WTC11 (cell line): ENCODE measurements around the gene CCSER2. TPM values are rescaled to one million over a fixed set of nuclear protein-coding genes. Genes with fewer than 3 reads are reported as not detected.

Source experiments
- ATAC-seq: fragments of 200-7000 bp; cut with Tn5 transposase; 2 replicates; pipeline ENCODE4 v1.10.0; 2021; ENCODE audit warnings: mild to moderate bottlenecking, moderate library complexity
- CTCF ChIA-PET: fragments of 300-600 bp; sonication (Branson Sonifier 250); formaldehyde crosslinking; loops from one replicate; lab custom pipeline; 2021; ENCODE audit warnings: antibody characterized with exemption; lab: Charles Lee
- POLR2A ChIA-PET: fragments of 350-600 bp; sonication (Branson Sonifier 250); formaldehyde crosslinking; loops from one replicate; lab custom pipeline; 2021; ENCODE audit warnings: antibody characterized with exemption; lab: Charles Lee
- DNase-seq: peaks from one replicate; pipeline ENCODE4 v3.0.0; 2021; ENCODE audit warnings: low spot score
- H3K27ac Mint-ChIP-seq: 2 replicates; pipeline ENCODE4 v1.8.0; 2021; ENCODE audit warnings: mixed read lengths
- H3K27me3 Mint-ChIP-seq: 2 replicates; pipeline ENCODE4 v1.8.0; 2021; ENCODE audit warnings: low read depth, mild to moderate bottlenecking, moderate library complexity, mixed read lengths
- H3K36me3 Mint-ChIP-seq: 2 replicates; pipeline ENCODE4 v1.8.0; 2021; ENCODE audit warnings: mixed read lengths
- H3K4me1 Mint-ChIP-seq: 2 replicates; pipeline ENCODE4 v1.8.0; 2022; ENCODE audit warnings: mixed read lengths
- H3K4me3 Mint-ChIP-seq: 2 replicates; pipeline ENCODE4 v1.8.0; 2021; ENCODE audit warnings: mild to moderate bottlenecking, moderate library complexity, mixed read lengths
- H3K9me3 Mint-ChIP-seq: 2 replicates; pipeline ENCODE4 v1.8.0; 2021; ENCODE audit warnings: mixed read lengths
- ATF3 ChIP-seq: sonication (generic); formaldehyde crosslinking; conservative IDR thresholded peaks from 2 replicates; pipeline ENCODE4 v1.8.1; 2022; ENCODE audit warnings: mild to moderate bottlenecking, missing genetic modification reagents
- CREM ChIP-seq: sonication (generic); formaldehyde crosslinking; IDR thresholded peaks from 2 replicates; pipeline ENCODE4 v1.8.1; 2022; ENCODE audit warnings: mild to moderate bottlenecking, missing genetic modification reagents, moderate library complexity
- FOXK1 ChIP-seq: sonication (generic); formaldehyde crosslinking; IDR thresholded peaks from 2 replicates; pipeline ENCODE4 v1.8.0; 2022; ENCODE audit warnings: mild to moderate bottlenecking, moderate library complexity, missing genetic modification reagents
- FOXP1 ChIP-seq: sonication (generic); formaldehyde crosslinking; IDR thresholded peaks from 2 replicates; pipeline ENCODE4 v1.8.0; 2022; ENCODE audit warnings: missing genetic modification reagents, mild to moderate bottlenecking, moderate library complexity, borderline replicate concordance
- FOXP4 ChIP-seq: sonication (generic); formaldehyde crosslinking; IDR thresholded peaks from 2 replicates; pipeline ENCODE4 v1.8.0; 2022; ENCODE audit warnings: mild to moderate bottlenecking, missing genetic modification reagents
- GRHL2 ChIP-seq: fragments of 250-450 bp; sonication (Bioruptor Pico); IDR thresholded peaks from 2 replicates; pipeline ENCODE4 v1.8.0; 2022; ENCODE audit warnings: mild to moderate bottlenecking, moderate library complexity; ENCODE audit not compliant: insufficient replicate concordance, severe bottlenecking
- HMGA2 ChIP-seq: fragments of 250-450 bp; sonication (Bioruptor Pico); IDR thresholded peaks from 2 replicates; pipeline ENCODE4 v1.4.0; 2021; ENCODE audit warnings: mild to moderate bottlenecking, moderate library complexity
- MAX ChIP-seq: sonication (generic); formaldehyde crosslinking; IDR thresholded peaks from 2 replicates; pipeline ENCODE4 v1.8.0; 2022; ENCODE audit warnings: mild to moderate bottlenecking, missing genetic modification reagents
- NFE2L1 ChIP-seq: sonication (generic); formaldehyde crosslinking; IDR thresholded peaks from 2 replicates; pipeline ENCODE4 v1.8.1; 2023; ENCODE audit warnings: missing genetic modification reagents
- PRRX2 ChIP-seq: fragments of 250-450 bp; sonication (Bioruptor Pico); IDR thresholded peaks from 2 replicates; pipeline ENCODE4 v1.8.0; 2021; ENCODE audit warnings: mild to moderate bottlenecking
- TCF7 ChIP-seq: sonication (generic); formaldehyde crosslinking; IDR thresholded peaks from 2 replicates; pipeline ENCODE4 v1.8.0; 2022; ENCODE audit warnings: mild to moderate bottlenecking, low read depth, missing genetic modification reagents, moderate library complexity
- TEAD1 ChIP-seq: sonication (generic); formaldehyde crosslinking; IDR thresholded peaks from 2 replicates; pipeline ENCODE4 v1.8.0; 2022; ENCODE audit warnings: mild to moderate bottlenecking, missing genetic modification reagents
- USF2 ChIP-seq: sonication (generic); formaldehyde crosslinking; IDR thresholded peaks from 2 replicates; pipeline ENCODE4 v1.8.1; 2023; ENCODE audit warnings: mild to moderate bottlenecking, missing genetic modification reagents, moderate library complexity
- ZNF121 ChIP-seq: sonication (generic); formaldehyde crosslinking; IDR thresholded peaks from 2 replicates; pipeline ENCODE4 v1.8.0; 2023; ENCODE audit warnings: missing genetic modification reagents
- ZNF219 ChIP-seq: sonication (generic); formaldehyde crosslinking; IDR thresholded peaks from 2 replicates; pipeline ENCODE4 v1.8.0; 2023; ENCODE audit warnings: missing genetic modification reagents, mild to moderate bottlenecking, borderline replicate concordance
- ZNF416 ChIP-seq: fragments of 250-450 bp; sonication (Bioruptor Pico); IDR thresholded peaks from 2 replicates; pipeline ENCODE4 v1.9.0; 2021; ENCODE audit warnings: mild to moderate bottlenecking, inconsistent platforms
- total RNA-seq: library from RNA; stranded (reverse); gene quantifications from 3 replicates; pipeline ENCODE4 v1.2.3, GENCODE V29; 2021
- TF ChIP-seq, protein P1 (sequence below): fragments of 250-450 bp; sonication (Bioruptor Pico); IDR thresholded peaks from 2 replicates; pipeline ENCODE4 v2.1.2; 2022; ENCODE audit warnings: mild to moderate bottlenecking, moderate library complexity
- TF ChIP-seq, protein P2 (sequence below): sonication (generic); formaldehyde crosslinking; IDR thresholded peaks from 2 replicates; pipeline ENCODE4 v1.8.0; 2022; ENCODE audit warnings: mild to moderate bottlenecking, missing genetic modification reagents
- TF ChIP-seq, protein P3 (sequence below): fragments of 200-600 bp; IDR thresholded peaks from 2 replicates; pipeline ENCODE4 v1.8.0; 2022; ENCODE audit warnings: antibody characterized with exemption
- TF ChIP-seq, protein P4 (sequence below): sonication (generic); formaldehyde crosslinking; IDR thresholded peaks from 2 replicates; pipeline ENCODE4 v1.8.1; 2023; ENCODE audit warnings: mild to moderate bottlenecking, missing genetic modification reagents, borderline replicate concordance

Gene CCSER2
- total RNA-seq, 1 experiment from 2014 or later: 30.6 TPM

GRCh38 chr10:84337199-84337598 is 8.8 kb downstream of the CCSER2 start:
- no peak overlapping the region for H3K4me3 Mint-ChIP-seq
- DNase-seq (no peak), ATAC-seq (no peak)
- H3K27me3 Mint-ChIP-seq: no peaks in the 10 kb centered on the region
- no peaks in the 10 kb centered on the region for H3K36me3 Mint-ChIP-seq
- ChIA-PET POLR2A (interaction anchor here (1.0 kb wide), 1 partner anchor 9 kb away, joined by 3 read pairs; the partner anchor contains the start of gene CCSER2), CTCF (interaction anchor here (0.7 to 2.7 kb wide), 6 partner anchors 15 to 200 kb away, joined by 3 to 14 read pairs (median 4); no protein-coding TSS in a partner anchor)
- no peak overlapping the region for H3K27ac Mint-ChIP-seq
- H3K4me1 Mint-ChIP-seq: peaks cover 36% of the 10 kb centered on the region
- TF ChIP-seq HMGA2 (CRISPR knock-in tag) (no peak), ZNF219 (CRISPR knock-in tag) (no peak), ATF3 (CRISPR knock-in tag) (no peak), TEAD1 (CRISPR knock-in tag) (no peak), USF2 (CRISPR knock-in tag) (no peak), TCF7 (CRISPR knock-in tag) (no peak), FOXP1 (CRISPR knock-in tag) (no peak)
- TF ChIP-seq, protein P1, sequence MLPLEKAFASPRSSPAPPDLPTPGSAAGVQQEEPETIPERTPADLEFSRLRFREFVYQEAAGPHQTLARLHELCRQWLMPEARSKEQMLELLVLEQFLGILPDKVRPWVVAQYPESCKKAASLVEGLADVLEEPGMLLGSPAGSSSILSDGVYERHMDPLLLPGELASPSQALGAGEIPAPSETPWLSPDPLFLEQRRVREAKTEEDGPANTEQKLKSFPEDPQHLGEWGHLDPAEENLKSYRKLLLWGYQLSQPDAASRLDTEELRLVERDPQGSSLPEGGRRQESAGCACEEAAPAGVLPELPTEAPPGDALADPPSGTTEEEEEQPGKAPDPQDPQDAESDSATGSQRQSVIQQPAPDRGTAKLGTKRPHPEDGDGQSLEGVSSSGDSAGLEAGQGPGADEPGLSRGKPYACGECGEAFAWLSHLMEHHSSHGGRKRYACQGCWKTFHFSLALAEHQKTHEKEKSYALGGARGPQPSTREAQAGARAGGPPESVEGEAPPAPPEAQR: no peak
- H3K9me3 Mint-ChIP-seq: no peaks in the 10 kb centered on the region

DNA sequence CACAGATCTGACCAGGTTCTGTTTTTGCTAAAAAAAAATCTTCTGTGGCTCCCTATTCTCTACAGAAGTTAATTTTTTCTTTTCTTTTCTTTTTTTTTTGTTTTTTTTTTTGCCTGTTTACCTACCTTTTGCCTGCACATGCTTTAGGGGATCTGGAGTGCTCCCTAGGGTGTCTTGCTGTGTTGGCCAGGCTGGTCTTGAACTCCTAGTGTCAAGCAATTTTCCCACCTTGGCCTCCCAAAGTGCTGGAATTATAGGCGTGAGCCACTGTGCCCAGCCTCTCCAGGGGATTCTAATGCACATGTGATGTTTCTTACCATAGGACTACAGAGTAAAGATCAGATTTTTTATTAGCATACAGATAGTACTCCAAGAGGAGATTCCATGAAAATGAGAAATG is 10.6 kb downstream of the CCSER2 start:
- Mint-ChIP-seq H3K27ac (no peak overlapping the region), H3K9me3 (no peaks in the 10 kb centered on the region), H3K4me3 (no peak overlapping the region), H3K4me1 (peaks cover 38% of the 10 kb centered on the region), H3K36me3 (no peaks in the 10 kb centered on the region), H3K27me3 (no peaks in the 10 kb centered on the region)
- ChIA-PET POLR2A (no interaction called here), CTCF (no interaction called here)
- DNase-seq: no peak
- ATAC-seq: no peak
- TF ChIP-seq ZNF121 (CRISPR knock-in tag): peak; percentile 58; the same call in 1 of the 2 replicates
- no peak for TF ChIP-seq FOXK1 (CRISPR knock-in tag)
- no peak for TF ChIP-seq NFE2L1

GRCh38 chr10:84340187-84340586 is 11.8 kb downstream of the CCSER2 start:
- ChIA-PET CTCF (no interaction called here), POLR2A (no interaction called here)
- no peak overlapping the region for H3K4me3 Mint-ChIP-seq
- H3K27ac Mint-ChIP-seq: no peak overlapping the region
- no peaks in the 10 kb centered on the region for H3K9me3 Mint-ChIP-seq
- H3K36me3 Mint-ChIP-seq: no peaks in the 10 kb centered on the region
- H3K4me1 Mint-ChIP-seq: peaks cover 29% of the 10 kb centered on the region
- H3K27me3 Mint-ChIP-seq: no peaks in the 10 kb centered on the region
- no peak for TF ChIP-seq MAX
- TF ChIP-seq PRRX2 (CRISPR knock-in tag): no peak
- TF ChIP-seq, protein P2, sequence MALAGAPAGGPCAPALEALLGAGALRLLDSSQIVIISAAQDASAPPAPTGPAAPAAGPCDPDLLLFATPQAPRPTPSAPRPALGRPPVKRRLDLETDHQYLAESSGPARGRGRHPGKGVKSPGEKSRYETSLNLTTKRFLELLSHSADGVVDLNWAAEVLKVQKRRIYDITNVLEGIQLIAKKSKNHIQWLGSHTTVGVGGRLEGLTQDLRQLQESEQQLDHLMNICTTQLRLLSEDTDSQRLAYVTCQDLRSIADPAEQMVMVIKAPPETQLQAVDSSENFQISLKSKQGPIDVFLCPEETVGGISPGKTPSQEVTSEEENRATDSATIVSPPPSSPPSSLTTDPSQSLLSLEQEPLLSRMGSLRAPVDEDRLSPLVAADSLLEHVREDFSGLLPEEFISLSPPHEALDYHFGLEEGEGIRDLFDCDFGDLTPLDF (CRISPR knock-in tag): no peak
- TF ChIP-seq, protein P3, sequence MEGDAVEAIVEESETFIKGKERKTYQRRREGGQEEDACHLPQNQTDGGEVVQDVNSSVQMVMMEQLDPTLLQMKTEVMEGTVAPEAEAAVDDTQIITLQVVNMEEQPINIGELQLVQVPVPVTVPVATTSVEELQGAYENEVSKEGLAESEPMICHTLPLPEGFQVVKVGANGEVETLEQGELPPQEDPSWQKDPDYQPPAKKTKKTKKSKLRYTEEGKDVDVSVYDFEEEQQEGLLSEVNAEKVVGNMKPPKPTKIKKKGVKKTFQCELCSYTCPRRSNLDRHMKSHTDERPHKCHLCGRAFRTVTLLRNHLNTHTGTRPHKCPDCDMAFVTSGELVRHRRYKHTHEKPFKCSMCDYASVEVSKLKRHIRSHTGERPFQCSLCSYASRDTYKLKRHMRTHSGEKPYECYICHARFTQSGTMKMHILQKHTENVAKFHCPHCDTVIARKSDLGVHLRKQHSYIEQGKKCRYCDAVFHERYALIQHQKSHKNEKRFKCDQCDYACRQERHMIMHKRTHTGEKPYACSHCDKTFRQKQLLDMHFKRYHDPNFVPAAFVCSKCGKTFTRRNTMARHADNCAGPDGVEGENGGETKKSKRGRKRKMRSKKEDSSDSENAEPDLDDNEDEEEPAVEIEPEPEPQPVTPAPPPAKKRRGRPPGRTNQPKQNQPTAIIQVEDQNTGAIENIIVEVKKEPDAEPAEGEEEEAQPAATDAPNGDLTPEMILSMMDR: no peak
- no peak for TF ChIP-seq GRHL2 (CRISPR knock-in tag)
- TF ChIP-seq TCF7 (CRISPR knock-in tag): no peak
- TF ChIP-seq, protein P4, sequence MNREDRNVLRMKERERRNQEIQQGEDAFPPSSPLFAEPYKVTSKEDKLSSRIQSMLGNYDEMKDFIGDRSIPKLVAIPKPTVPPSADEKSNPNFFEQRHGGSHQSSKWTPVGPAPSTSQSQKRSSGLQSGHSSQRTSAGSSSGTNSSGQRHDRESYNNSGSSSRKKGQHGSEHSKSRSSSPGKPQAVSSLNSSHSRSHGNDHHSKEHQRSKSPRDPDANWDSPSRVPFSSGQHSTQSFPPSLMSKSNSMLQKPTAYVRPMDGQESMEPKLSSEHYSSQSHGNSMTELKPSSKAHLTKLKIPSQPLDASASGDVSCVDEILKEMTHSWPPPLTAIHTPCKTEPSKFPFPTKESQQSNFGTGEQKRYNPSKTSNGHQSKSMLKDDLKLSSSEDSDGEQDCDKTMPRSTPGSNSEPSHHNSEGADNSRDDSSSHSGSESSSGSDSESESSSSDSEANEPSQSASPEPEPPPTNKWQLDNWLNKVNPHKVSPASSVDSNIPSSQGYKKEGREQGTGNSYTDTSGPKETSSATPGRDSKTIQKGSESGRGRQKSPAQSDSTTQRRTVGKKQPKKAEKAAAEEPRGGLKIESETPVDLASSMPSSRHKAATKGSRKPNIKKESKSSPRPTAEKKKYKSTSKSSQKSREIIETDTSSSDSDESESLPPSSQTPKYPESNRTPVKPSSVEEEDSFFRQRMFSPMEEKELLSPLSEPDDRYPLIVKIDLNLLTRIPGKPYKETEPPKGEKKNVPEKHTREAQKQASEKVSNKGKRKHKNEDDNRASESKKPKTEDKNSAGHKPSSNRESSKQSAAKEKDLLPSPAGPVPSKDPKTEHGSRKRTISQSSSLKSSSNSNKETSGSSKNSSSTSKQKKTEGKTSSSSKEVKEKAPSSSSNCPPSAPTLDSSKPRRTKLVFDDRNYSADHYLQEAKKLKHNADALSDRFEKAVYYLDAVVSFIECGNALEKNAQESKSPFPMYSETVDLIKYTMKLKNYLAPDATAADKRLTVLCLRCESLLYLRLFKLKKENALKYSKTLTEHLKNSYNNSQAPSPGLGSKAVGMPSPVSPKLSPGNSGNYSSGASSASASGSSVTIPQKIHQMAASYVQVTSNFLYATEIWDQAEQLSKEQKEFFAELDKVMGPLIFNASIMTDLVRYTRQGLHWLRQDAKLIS: no peak
- TF ChIP-seq CREM (CRISPR knock-in tag): no peak
- no peak for TF ChIP-seq ZNF416 (CRISPR knock-in tag)
- TF ChIP-seq FOXP4: no peak
- no peak for DNase-seq
- no peak for ATAC-seq
